Measurements from ENCODE around the gene TRIM66. TPM values are rescaled to one million over a fixed set of nuclear protein-coding genes. Genes with fewer than 3 reads are reported as not detected.

TRIM66 gene
- total RNA-seq, 2 donors from 2014 or later = 9.9 to 12.5 TPM

DNA sequence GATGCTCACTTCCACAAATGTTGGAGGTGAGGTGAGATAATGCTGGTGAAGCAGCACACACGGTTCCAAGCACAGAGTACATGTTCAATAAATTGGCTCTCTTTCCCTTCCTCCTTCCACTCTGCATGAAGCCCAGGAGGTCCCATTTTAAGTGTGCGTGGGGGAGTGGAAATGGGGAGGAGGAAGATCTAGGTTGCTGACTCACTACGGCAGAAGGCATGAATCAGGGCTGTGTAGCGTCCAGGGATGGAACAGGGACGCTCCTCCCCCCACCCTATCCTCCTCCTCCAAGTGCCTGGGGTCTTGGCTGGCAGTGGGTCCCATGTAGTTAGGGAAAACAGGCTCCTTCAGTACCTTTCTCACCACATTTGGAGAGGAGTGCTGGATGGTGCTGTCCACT, 44.2 kb downstream of the TRIM66 start:
- no peak for ATAC-seq
- intact Hi-C loops (cut with DNase I, micrococcal nuclease) = no loop called here
- no peak for DNase-seq

- DNase-seq (no peak), ATAC-seq (no peak)
- intact Hi-C loops (cut with DNase I, micrococcal nuclease) = no loop called here
These were observed 46.3 kb downstream of the TRIM66 start for GRCh38 chr11:8636127-8636526.

GRCh38 chr11:8634498-8634897, 48.0 kb downstream of the TRIM66 start:
- DNase-seq (no peak), ATAC-seq (no peak)
- intact Hi-C loops (cut with DNase I, micrococcal nuclease) = no loop called here

- DNase-seq (no peak), ATAC-seq (no peak)
- intact Hi-C loops (cut with DNase I, micrococcal nuclease) = no loop called here
These were observed 50.9 kb downstream of the TRIM66 start for GRCh38 chr11:8631395-8632118.

GRCh38 chr11:8624698-8625097, 57.8 kb downstream of the TRIM66 start:
- DNase-seq (no peak), ATAC-seq (no peak)
- intact Hi-C loops (cut with DNase I, micrococcal nuclease) = no loop called here

DNA sequence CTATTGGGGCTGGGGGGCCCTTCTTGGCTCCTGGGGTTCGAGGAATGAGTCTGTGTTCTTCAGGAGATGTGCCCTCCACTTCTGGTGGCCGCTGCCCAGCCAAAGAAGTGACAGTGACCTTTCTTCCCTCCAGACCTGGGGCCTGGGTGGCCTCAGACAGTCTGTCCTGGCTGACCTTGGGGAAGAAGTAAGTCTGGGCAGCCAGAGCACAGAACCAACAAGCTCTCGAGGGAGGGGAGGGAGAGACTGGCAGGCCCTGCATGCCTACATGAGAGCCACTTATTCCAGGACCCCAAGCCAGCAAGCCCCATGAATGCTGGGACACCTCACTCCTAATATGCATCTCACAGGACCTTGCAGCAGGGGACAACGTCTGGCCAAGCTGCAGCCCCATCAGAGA, 61.3 kb downstream of the TRIM66 start:
- intact Hi-C loops (cut with DNase I, micrococcal nuclease) = no loop called here
- ATAC-seq = no peak
- DNase-seq = no peak

- ATAC-seq (no peak), DNase-seq (no peak)
- intact Hi-C loops (cut with DNase I, micrococcal nuclease) = no loop called here
These were observed 65.4 kb downstream of the TRIM66 start for GRCh38 chr11:8617063-8617462.

DNA sequence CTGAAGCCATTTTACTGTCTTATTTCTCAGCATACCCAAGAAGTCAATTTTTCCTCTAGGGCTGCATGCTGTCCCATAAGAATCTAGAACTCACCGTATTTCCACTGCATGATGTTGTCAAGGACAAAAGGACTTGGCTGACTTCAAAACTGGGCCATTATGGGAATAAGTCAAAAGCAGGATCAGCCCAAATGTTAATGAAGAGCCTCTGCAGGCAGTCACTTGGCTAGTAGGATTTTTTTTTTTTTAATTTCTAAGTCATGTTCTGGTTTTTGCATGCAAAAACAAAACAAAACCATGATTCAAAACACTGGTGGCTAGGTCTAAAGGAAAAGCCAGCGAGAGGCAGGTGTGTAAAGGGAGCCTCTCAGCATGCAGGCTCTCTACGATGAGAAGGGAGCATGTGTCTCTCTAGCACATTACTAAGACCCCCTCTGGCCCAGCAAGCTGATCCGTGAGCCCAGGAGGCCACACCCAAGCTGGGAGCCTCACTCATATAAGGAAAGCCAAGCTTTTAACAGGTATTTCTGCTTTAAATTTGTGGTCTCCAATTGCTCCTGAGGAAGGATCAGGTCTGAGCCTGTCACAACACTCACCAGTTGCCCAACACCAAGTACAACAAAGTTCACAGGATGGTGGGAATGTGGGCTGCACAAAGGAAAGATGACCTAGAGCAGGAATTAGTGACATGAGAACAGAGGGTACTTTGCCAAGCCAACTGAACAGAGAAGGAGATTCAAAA, 67.0 kb downstream of the TRIM66 start:
- no peak for ATAC-seq
- intact Hi-C loops (cut with DNase I, micrococcal nuclease) = no loop called here
- DNase-seq = no peak

GRCh38 chr11:8614497-8614896, 68.0 kb downstream of the TRIM66 start:
- DNase-seq = no peak
- intact Hi-C loops (cut with DNase I, micrococcal nuclease) = no loop called here
- ATAC-seq = no peak

DNA sequence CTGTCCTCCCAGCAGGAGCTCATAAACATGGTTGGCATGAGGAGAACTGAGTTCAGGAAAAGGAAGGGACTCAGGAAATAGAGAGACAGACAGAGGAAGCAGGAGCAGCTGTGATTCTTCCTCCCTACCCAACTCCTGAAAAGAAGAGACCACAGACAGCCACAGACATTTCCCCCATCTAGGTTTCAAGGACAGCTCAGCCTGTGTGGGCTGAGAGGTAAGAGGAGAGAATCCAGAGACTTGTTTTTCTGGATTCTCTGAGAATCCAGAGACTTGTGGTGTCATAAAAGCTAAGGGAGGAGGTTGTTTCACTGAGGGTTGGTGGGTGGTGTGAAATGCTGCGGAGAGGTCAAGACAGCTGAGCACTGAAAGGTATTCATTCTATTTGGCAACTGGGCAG, 69.4 kb downstream of the TRIM66 start:
- intact Hi-C loops (cut with DNase I, micrococcal nuclease) = no loop called here
- DNase-seq (no peak), ATAC-seq (no peak)

DNA sequence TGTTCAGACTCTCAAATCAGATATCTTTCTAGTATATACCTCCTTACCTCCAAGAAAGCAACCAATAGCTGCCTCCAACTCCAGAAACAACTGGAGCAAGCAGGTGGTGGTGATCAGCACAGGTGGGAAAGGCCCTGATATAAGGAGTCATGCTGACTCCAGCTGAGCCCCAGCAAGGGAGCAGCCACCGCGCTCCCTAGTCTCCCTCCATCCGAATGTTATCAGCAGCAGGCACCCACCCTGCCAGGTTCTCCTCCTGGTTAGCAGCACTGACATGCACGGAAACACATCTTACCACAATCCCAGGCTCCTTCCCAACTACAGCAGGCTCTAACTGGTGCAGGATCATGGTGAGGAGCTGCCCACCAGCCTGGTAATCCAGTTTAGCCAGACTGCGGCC, 69.9 kb downstream of the TRIM66 start:
- DNase-seq (no peak), ATAC-seq (no peak)
- intact Hi-C loops (cut with DNase I, micrococcal nuclease) = no loop called here

- ATAC-seq = no peak
- intact Hi-C loops (cut with DNase I, micrococcal nuclease) = no loop called here
- DNase-seq = no peak
These were observed 71.8 kb downstream of the TRIM66 start for GRCh38 chr11:8610532-8611116.

- intact Hi-C loops (cut with DNase I, micrococcal nuclease) = no loop called here
- DNase-seq = no peak
- ATAC-seq = no peak
These were observed 73.8 kb downstream of the TRIM66 start for GRCh38 chr11:8608652-8609051.

GRCh38 chr11:8605971-8606563, 76.4 kb downstream of the TRIM66 start:
- no peak for DNase-seq
- intact Hi-C loops (cut with DNase I, micrococcal nuclease) = no loop called here
- ATAC-seq = no peak

DNA sequence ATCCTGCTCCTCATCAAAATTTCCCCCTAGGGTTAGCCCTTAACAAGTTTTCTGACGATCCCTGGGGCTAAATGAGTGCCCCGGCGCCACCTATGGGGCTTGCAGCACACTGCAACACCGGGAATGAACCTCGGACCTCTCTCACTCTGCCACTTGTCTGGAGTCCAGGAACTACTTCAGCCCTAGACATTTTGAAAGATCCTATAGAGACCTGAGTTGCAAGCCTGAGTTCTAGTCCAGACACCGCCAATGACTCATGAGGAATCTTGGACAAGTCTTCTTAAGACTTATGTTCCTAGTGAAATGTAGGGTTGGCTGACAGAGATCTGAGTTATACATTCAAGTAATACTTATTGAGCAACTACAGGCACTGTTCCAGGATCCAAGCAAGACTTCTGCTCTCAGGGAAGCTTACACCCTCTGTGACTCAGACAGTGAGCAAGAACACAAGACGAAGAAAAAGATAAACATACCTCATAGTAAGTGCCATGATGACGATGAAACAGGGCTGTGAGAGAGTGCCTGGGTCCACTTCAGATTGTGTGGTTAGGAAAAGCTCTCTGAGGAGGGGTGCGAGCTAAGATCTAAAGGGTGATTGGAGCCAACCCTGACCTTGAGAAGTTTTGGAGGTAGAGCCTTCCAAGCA, 78.3 kb downstream of the TRIM66 start:
- DNase-seq (peak; percentile 40 to 50), ATAC-seq (peak; percentile 93)
- intact Hi-C loops (cut with DNase I, micrococcal nuclease) = no loop called here

GRCh38 chr11:8603696-8604077, 78.8 kb downstream of the TRIM66 start:
- ATAC-seq (no peak), DNase-seq (no peak)
- intact Hi-C loops (cut with DNase I, micrococcal nuclease) = no loop called here

DNA sequence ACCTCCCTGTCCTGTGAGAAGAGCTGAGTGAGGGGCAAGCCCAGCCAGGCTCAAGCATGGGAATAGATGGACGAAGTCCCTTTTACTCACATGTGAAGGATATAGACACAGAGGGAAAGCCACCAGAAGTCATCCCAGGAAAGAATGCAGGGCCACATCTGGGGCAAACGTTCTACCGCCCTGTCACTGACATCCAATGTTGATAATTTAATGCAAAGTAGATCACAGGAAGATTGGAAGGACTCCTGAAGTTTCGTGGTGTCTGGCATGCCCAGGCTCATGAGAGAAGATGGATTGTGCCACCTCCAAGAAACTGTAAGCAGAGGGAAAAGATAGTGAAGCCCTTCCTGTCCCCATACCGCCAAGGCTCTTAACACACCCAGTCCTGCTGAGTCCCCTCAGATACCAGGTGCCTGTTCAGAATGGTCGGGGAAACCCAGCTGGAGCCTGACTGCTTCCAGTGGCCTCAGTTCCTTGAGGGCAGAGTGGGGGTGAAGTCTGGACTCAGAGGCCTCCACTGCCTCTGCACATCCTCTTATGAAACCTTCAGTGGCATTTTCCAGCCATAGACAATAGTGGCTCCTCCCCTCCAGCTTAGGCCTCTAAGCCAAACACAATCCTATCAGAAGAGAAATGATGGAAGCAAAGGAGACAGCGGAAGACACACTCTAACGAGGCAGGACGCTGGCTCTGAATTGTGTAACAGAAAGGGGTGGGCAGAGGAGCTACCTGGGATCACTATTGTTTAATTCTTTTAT, 80.9 kb downstream of the TRIM66 start:
- no peak for DNase-seq
- intact Hi-C loops (cut with DNase I, micrococcal nuclease) = no loop called here
- ATAC-seq = no peak

DNA sequence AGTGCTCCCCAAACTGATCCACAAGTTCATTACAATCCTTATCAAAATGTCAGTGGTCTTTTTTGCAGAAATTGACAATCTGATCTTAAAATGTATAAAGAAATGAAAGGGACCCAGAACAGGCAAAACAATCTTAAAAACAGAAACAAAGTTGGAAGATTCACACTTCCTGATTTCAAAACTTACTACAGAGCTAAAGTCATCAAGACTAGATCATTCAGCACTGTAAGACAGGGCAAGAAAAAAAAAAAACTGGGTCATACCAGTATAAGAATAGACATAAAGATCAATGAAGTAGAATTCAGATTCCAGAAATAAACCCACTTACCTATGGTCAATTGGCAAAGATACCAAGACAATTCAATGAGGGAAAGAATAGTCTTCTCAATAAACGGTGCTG, 84.0 kb downstream of the TRIM66 start:
- ATAC-seq (no peak), DNase-seq (no peak)
- intact Hi-C loops (cut with DNase I, micrococcal nuclease) = no loop called here

- DNase-seq = no peak
- intact Hi-C loops (cut with DNase I, micrococcal nuclease) = no loop called here
- no peak for ATAC-seq
These were observed 85.3 kb downstream of the TRIM66 start for GRCh38 chr11:8597182-8597581.

All from left colon (tissue), 2 donors.